HepG2 (cell line): ENCODE data around the gene TEX35. TPM values are rescaled to one million over a fixed set of nuclear protein-coding genes. Genes with fewer than 3 reads are reported as not detected.

ENCODE experiments used
- AGO1 ChIP-seq: fragments of 200-400 bp; formaldehyde crosslinking; IDR thresholded peaks from 2 replicates; pipeline ENCODE4 v1.6.1; 2017; ENCODE audit warnings: mild to moderate bottlenecking, low read depth, low read length, moderate library complexity; ENCODE audit not compliant: poor library complexity, severe bottlenecking
- ARNT ChIP-seq: fragments of 450-650 bp; IDR thresholded peaks from 2 replicates; pipeline ENCODE4 v1.6.1; 2017
- CBX5 ChIP-seq: sonication (generic); formaldehyde crosslinking; IDR thresholded peaks from 2 replicates; pipeline ENCODE4 v1.4.0; 2020; ENCODE audit warnings: missing genetic modification reagents, borderline replicate concordance
- CEBPB ChIP-seq: IDR thresholded peaks from 2 replicates; pipeline ENCODE4 v1.6.1; 2011; ENCODE audit warnings: low read depth, low read length, improper control_type of control experiment, borderline replicate concordance
- CENPX ChIP-seq: sonication (generic); formaldehyde crosslinking; IDR thresholded peaks from 2 replicates; pipeline ENCODE4 v1.9.0; 2021; ENCODE audit warnings: mild to moderate bottlenecking, missing genetic modification reagents, moderate library complexity
- GLMP ChIP-seq: sonication (generic); formaldehyde crosslinking; IDR thresholded peaks from 2 replicates; pipeline ENCODE4 v1.9.0; 2021; ENCODE audit warnings: missing genetic modification reagents, mild to moderate bottlenecking, borderline replicate concordance
- IRX3 ChIP-seq: sonication (generic); formaldehyde crosslinking; IDR thresholded peaks from 2 replicates; pipeline ENCODE4 v1.8.1; 2023; ENCODE audit warnings: mild to moderate bottlenecking, low read depth, missing genetic modification reagents, borderline replicate concordance
- ISX ChIP-seq: sonication (generic); formaldehyde crosslinking; conservative IDR thresholded peaks from 2 replicates; pipeline ENCODE4 v1.5.0; 2020; ENCODE audit warnings: missing genetic modification reagents
- KLF13 ChIP-seq: sonication (generic); formaldehyde crosslinking; IDR thresholded peaks from 2 replicates; pipeline ENCODE4 v1.4.0; 2020; ENCODE audit warnings: mild to moderate bottlenecking, missing genetic modification reagents
- MAZ ChIP-seq, 2 experiments: sonication (generic) in 1 of 2; formaldehyde crosslinking in 1 of 2; IDR thresholded peaks; 2 replicates each; pipeline versions ENCODE4 v1.5.0 to v1.6.1; 2012 to 2020; ENCODE audit warnings: low read depth in 2 of 2, mild to moderate bottlenecking in 2 of 2, borderline replicate concordance in 1 of 2, improper control_type of control experiment in 1 of 2, low read length in 1 of 2, missing genetic modification reagents in 1 of 2, moderate library complexity in 1 of 2
- MXD1 ChIP-seq: sonication (generic); formaldehyde crosslinking; IDR thresholded peaks from 2 replicates; pipeline ENCODE4 v1.4.0; 2020; ENCODE audit warnings: mild to moderate bottlenecking, missing genetic modification reagents
- NFRKB ChIP-seq: fragments of 450-650 bp; IDR thresholded peaks from 2 replicates; pipeline ENCODE4 v1.6.1; 2017
- PLRG1 ChIP-seq: fragments of 450-650 bp; conservative IDR thresholded peaks from 2 replicates; pipeline ENCODE4 v1.6.1; 2016
- PLSCR1 ChIP-seq: sonication (generic); formaldehyde crosslinking; IDR thresholded peaks from 2 replicates; pipeline ENCODE4 v1.5.0; 2020; ENCODE audit warnings: missing genetic modification reagents, mild to moderate bottlenecking, borderline replicate concordance
- PPARG ChIP-seq: conservative IDR thresholded peaks from 2 replicates; pipeline ENCODE4 v1.6.1; 2016; ENCODE audit warnings: missing biosample characterization, missing genetic modification reagents
- RCOR2 ChIP-seq: IDR thresholded peaks from 2 replicates; pipeline ENCODE4 v1.6.1; 2016; ENCODE audit warnings: missing biosample characterization, missing genetic modification reagents
- SAFB2 ChIP-seq: sonication (generic); formaldehyde crosslinking; IDR thresholded peaks from 2 replicates; pipeline ENCODE4 v1.5.1; 2020; ENCODE audit warnings: missing genetic modification reagents, low read depth, mild to moderate bottlenecking, borderline replicate concordance
- ZFAT ChIP-seq: sonication (generic); formaldehyde crosslinking; conservative IDR thresholded peaks from 2 replicates; pipeline ENCODE4 v1.8.1; 2023; ENCODE audit warnings: missing genetic modification reagents, inconsistent platforms
- ZFP90 ChIP-seq: sonication (generic); formaldehyde crosslinking; IDR thresholded peaks from 2 replicates; pipeline ENCODE4 v1.8.0; 2022; ENCODE audit warnings: missing genetic modification reagents, mild to moderate bottlenecking, inconsistent platforms, borderline replicate concordance
- ZMYM3 ChIP-seq: sonication (generic); formaldehyde crosslinking; IDR thresholded peaks from 2 replicates; pipeline ENCODE4 v1.5.1; 2020; ENCODE audit warnings: mild to moderate bottlenecking, missing genetic modification reagents
- ZNF205 ChIP-seq: IDR thresholded peaks from 2 replicates; pipeline ENCODE4 v1.6.1; 2018; ENCODE audit warnings: missing biosample characterization, missing genetic modification reagents
- ZNF367 ChIP-seq: sonication (generic); formaldehyde crosslinking; IDR thresholded peaks from 2 replicates; pipeline ENCODE4 v1.4.0; 2020; ENCODE audit warnings: missing genetic modification reagents, borderline replicate concordance
- ZNF503 ChIP-seq: sonication (generic); formaldehyde crosslinking; IDR thresholded peaks from 2 replicates; pipeline ENCODE4 v1.4.0; 2020; ENCODE audit warnings: missing genetic modification reagents
- ZNF513 ChIP-seq: sonication (generic); formaldehyde crosslinking; conservative IDR thresholded peaks from 2 replicates; pipeline ENCODE4 v1.5.0; 2020; ENCODE audit warnings: missing genetic modification reagents
- ZNF816 ChIP-seq: sonication (generic); formaldehyde crosslinking; IDR thresholded peaks from 2 replicates; pipeline ENCODE4 v1.8.0; 2022; ENCODE audit warnings: missing genetic modification reagents, mild to moderate bottlenecking, borderline replicate concordance
- polyA plus RNA-seq, 8 experiments: library from polyadenylated mRNA; depleted of rRNA in 3 of 8; stranded (reverse) in 7 of 8; unstranded in 1 of 8; fragments of >200 nt; fragmentation: Illumina TruSeq in 4 of 8; extraction: Trizol in 4 of 8; gene quantifications; 2 replicates each; pipeline versions ENCODE4 v1.2.1 to v1.2.3, GENCODE V29; 2011 to 2016; ENCODE audit warnings: low read depth in 4 of 8, missing spikeins in 1 of 8, mixed read lengths in 1 of 8; ENCODE audit not compliant: insufficient read depth in 1 of 8
- total RNA-seq, 5 experiments: library from RNA; depleted of rRNA; stranded (reverse); fragments of >200 nt; fragmentation: Illumina TruSeq; extraction: Trizol; gene quantifications; 2 replicates each; pipeline ENCODE4 v1.2.3, GENCODE V29; 2016; ENCODE audit warnings: low read depth in 1 of 5

Gene TEX35
- total and polyA plus RNA-seq, 2 of the 13 experiments (the other 11 are each of a cell fraction or from before 2014, with no cell fraction given) = not detected

GRCh38 chr1:178541829-178542553 lies 29.1 kb downstream of the TEX35 start (continued):
- TF ChIP-seq SAFB2 (no peak; the same call in 1 of the 2 replicates), MXD1 (peak; percentile 41), GLMP (CRISPR knock-in tag) (no peak), AGO1 (no peak), MAZ (IDR thresholded peaks at IDR 0.05; ENCODE audit: borderline replicate concordance, low read depth, low read length) (peak; percentile 41; the same call in 1 of the 2 replicates), MAZ (CRISPR knock-in tag; IDR thresholded peaks at IDR 0.05; ENCODE audit: low read depth) (peak; percentile 62), KLF13 (CRISPR knock-in tag) (no peak), ZFAT (CRISPR knock-in tag) (no peak), ARNT (no peak), CEBPB (no peak), IRX3 (CRISPR knock-in tag) (no peak), ZNF205 (CRISPR knock-in tag) (no peak), PLRG1 (no peak), ZMYM3 (CRISPR knock-in tag) (no peak), CBX5 (CRISPR knock-in tag) (no peak), ISX (CRISPR knock-in tag) (peak; percentile 90; the same call in 1 of the 2 replicates), ZFP90 (CRISPR knock-in tag) (peak; percentile 96), ZNF816 (CRISPR knock-in tag) (no peak), ZNF513 (CRISPR knock-in tag) (no peak), NFRKB (no peak), PPARG (CRISPR knock-in tag) (peak; percentile 48), CENPX (CRISPR knock-in tag) (no peak), ZNF503 (peak; percentile 66; the same call in 1 of the 2 replicates), RCOR2 (no peak), PLSCR1 (no peak; the same call in 1 of the 2 replicates), ZNF367 (CRISPR knock-in tag) (peak; percentile 14; the same call in 1 of the 2 replicates)
